HG02623 (cell line): ENCODE data around the gene STX12.

Experiments used
- ATAC-seq: cut with Tn5 transposase; IDR thresholded peaks from one replicate; pipeline ENCODE4 v1.9.1; 2021; ENCODE audit warnings: moderate library complexity; ENCODE audit not compliant: unreplicated experiment

STX12 gene

DNA sequence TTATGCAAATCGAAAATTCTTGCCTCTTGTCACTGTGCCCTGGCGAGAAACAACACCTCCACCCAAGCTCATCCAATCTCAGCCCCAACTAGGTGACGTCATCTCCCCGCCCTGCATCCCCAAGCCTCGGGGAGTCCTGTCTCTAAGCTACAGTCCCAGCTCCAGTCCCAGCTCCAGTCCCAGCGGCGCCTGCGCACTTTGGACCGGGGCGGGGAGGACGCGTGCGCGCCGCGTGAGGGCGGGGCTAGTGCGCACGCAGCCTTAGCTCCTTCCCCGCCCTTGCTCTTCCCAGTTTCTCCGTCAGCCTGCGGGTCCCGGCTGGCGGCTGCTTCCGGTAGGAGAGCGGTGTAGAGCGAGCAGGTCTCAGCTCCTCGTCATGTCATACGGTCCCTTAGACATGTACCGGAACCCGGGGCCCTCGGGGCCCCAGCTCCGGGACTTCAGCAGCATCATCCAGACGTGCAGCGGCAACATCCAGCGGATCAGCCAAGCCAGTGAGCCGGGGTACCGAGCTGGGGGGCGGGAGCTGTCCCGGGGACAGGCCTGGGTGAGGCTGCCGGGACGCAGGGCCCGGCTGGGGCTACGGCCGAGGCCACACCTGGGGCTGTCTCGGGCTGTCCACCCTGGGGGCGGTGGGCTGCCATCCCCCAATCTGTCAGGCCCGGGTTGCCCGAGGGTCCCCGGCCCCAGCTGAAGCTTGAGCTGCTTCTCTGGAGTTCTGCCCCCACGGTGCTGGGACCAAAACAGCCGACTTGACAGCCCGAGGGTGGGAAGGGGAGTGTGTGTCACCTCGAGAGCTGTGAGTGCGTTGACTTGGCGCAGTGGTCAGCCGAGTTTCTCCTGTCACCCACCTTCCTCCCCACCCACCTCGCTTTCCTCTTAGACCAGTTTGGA is at the start of gene STX12:
Gene STX12 (plus strand): TSS at position 288 of the 894 bp plus-strand sequence. CDS start 89 bp downstream, at position 377.
- ATAC-seq: peak; percentile 90

DNA sequence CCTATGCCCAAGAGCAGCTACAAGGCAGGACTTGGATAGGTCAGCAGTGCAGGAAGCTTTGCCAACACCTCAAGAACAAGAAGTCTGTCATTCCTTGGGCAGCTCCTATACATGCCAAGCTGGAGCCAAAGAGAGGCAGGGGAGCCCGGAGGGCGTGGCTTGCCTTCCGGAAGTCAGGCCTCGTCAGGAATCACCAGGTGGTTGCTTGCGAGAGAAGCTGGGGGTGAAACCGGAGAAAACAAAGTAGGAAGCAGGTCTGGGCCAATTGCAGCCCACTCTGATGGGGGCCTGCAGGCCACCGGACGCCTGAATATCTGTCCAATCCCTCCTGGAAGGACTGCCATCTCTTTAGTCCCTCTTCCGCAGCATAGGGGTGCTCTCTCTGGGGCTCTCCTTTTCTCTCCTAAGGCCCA is 48.1 kb upstream of the STX12 start:
- ATAC-seq: no peak

DNA sequence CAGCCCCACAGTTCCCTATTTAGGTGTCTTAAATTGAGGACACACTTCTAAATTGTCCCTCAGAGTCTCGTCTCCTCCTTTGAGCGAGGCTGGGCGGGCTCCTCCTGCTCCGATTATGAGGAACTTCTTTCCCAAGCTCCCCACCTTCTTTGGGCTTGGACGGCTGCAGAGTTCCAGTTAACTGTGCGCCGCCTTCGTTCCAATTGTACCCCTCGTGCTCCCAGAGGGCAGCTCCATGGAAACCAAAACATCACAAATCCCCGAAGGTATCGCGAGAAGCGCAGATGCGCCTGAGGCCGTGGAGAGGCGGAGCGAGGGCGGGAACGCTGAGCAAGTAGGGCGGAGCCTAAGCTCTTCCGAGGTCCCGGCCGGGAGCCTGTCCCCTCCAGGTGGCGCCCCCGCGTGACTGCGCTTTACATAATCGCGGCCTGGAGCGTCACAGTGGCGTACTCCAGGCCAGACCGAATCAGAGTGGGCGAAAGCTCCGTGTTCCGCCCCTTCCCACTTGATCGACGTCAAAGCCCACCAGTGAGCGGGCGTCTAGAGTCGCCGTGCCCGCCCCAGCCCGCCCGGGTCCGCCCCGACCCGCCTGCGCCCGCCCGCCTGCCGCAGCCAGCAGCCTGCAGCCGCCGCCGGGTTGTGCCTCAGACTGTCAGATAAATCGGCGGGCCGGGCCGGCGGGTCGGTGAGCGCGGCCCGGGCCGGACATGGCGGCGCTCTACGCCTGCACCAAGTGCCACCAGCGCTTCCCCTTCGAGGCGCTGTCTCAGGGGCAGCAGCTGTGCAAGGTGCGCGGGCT is 47.4 kb upstream of the STX12 start, which contains the start of gene FAM76A:
Gene FAM76A (plus strand): TSS at position 588 of the 799 bp plus-strand sequence. CDS start 120 bp downstream, at position 708.
- ATAC-seq: peak; percentile 92

DNA sequence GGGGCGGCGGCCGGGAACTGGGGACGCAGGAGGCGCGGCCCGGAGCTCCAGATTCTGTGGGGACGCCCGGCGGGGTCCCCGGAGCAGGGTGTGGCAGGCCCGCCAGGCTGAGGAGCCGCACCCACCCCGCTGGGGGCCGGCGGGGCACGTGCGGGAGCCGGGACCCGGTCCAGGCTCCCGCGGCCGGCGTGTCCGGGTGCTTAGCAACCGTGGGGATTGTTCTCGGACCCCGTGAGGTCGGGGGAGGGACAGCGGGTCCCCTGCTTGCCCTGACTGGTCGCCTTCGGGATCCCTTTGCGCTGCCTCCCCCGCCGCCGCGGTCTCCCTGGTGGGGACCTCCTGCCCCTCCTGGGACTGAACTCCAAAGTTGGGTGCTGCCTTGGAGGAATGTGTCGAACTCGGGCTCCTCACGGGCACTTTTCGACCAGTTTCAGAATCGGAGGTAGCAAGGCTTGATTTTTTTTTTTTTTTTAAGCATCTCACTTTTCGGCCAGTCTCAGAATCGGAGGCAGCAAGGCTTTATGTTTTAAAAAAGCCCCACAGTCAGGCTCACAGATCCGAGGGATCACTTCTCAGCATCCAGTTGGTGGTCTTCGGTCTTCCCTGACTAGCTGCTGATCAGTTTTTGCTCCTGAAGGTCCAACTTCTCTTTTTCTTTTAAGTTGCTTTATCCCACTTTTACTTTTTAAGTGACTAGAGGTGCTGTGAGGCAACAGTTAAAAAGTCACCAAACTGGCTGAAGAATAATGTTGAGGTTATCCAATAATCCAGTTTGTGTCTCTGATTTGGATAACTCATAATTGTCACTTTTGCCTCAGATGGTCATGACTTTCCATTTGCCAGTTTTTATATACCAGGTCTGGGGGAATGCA is 46.6 kb upstream of the STX12 start:
- peak; percentile 21 for ATAC-seq

DNA sequence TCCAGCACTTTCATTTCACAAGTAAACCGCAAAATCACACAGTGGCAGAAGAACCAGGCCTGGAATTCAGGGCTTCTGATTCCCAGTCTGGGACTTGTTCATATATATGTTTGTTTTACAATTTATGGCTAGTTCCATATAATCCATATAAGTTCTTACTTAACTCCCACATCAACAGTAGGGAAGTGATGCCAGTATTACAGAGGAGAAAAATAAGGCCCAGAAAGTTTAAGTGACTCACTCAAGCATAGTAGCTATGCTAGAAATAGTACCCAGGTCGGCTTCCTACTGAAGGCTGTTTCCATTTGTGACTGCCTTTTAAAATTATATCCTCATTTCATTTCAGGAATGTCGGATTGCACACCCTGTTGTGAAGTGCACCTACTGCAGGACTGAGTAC is 45.9 kb upstream of the STX12 start:
- ATAC-seq: no peak

DNA sequence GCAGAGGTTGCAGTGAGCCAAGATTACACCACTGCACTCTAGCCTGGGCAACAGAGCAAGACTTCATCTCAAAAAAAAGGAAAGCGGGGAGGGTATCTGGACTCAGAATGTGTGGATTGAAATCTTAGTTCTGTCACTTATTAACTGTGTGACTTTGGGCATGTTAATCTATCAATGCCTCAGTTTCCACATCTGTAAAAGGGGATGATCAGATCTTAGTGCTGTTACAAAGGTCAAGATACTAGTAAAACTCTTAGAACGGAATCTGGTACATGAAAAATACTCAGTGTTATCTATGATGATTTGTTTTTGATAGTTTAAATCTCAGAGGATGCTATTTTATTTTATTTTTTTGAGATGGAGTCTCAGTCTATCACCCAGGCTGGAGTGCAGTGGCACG is 36.8 kb upstream of the STX12 start:
- ATAC-seq: no peak

DNA sequence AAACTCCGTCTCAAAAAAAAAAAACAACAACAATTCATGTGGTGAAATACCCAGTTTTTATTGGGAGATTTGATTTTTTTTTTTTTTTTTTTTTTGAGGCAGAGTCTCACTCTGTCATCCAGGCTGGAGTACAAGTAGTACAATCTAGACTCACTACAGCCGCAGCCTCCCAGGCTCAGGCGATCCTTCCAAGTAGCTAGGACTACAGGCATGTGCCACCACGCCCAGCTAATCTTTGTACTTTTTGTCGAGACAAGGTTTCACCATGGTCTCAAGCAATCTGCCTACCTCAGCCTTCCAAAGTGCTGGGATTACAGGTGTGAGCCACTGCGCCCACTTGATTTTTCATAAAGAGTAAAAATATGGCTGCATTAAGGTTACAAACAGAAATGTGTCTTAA is 31.9 kb upstream of the STX12 start:
- no peak for ATAC-seq

DNA sequence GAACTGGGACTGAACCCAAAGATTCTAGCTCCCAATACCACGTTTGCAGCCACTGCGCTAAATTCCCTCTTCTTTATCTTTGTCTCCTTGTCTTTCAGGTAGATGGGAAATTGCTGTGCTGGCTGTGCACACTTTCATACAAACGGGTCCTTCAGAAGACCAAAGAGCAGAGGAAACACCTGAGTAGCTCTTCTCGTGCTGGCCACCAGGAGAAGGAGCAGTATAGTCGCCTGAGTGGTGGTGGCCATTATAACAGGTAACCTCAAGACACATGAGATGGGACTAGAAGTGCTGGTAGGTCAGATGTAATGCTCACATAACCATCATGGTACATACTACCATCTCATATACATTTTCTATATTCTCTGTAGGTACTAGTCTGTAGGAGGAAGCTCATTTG is 28.5 kb upstream of the STX12 start:
- no peak for ATAC-seq

DNA sequence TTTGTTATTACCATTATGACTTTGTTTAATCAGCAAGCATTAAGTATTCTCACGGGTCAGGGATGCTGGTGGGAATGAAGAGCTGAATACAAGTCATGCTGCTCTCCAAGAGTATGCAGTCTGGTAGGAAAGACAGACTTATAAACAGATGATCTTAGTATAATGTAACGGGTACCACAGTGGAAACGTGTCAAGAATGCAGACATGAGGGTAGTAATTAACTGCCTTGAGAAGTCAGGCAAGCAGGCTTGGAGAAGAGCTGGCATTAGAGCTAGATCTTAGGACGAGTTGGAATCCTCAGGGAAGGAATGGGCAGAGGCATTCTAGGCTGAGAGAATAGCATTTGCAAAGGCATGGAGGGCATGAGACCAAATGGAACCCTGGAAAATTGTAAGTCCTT is 27.6 kb upstream of the STX12 start:
- no peak for ATAC-seq

DNA sequence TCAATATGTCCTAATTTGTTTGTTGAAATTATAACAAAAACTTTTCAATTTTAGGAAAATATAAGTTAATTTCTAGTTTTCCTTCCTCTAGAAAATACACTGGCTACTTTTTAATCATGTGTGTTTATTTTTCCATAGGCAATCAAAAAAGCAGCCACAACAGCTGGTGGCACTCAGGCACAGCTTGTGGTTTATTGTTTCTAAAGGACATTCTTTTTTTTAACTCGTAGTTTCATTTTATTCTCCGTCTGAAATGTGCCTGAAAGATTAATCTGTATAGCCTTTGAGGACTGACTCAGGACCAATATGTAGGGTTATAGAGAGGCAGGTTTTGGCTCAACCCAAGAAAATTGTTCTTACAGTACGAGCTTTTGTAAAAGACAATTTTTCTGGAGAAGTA is 20.7 kb upstream of the STX12 start:
- no peak for ATAC-seq

DNA sequence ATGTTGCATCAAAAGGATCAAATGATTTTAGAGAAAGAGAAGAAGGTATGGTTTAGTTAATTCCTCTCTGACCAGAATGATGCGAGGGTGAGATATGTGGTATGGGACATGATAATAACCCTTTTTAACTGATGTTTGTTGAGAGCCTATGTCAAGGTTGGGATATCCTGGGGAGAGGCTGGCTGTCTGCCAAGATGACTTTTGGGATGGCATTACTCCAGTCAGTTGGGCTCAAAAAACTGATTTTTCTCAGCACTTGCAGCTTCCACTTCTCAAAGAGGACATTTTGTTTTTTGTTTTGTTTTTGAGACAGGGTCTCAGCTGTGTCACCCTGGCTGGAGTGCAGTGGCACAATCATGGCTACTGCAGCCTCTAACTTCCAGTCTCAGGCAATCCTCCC is 17.7 kb upstream of the STX12 start:
- no peak for ATAC-seq

DNA sequence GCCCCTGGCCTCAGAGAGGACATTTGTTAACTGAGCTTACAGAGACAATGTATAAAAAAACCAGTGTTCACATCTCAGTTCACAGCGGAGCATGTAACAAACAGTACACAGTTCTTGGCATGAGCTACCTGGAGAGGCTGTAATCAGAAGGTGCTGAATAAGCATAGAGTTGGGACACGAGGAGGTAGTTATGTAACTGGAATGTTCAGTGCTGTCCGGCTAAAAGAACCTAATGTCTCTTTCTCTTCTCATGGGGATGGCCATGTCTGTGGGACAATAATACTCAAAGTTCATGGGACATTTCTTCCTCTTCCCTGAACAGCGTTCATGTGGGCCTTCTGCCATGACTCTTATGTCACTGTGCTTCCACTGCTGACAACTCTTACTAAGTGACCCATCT is 17.2 kb upstream of the STX12 start:
- ATAC-seq: no peak

DNA sequence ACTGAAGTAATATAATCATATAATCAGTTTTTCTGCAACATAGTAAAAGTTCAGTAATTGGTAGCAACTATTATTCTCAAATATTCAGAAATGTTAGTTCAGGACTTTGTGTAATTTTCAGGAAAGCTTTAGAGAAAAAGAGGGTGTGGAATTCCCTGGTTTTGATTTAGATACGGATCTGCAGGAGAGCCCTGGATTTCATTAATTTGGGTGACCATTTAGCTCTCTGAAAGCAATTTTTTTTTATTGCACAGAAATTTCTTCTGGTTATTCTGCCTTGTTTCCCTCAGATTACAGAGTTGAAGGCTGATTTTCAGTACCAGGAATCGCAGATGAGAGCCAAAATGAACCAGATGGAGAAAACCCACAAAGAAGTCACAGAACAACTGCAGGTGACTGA is 13.8 kb upstream of the STX12 start:
- no peak for ATAC-seq

DNA sequence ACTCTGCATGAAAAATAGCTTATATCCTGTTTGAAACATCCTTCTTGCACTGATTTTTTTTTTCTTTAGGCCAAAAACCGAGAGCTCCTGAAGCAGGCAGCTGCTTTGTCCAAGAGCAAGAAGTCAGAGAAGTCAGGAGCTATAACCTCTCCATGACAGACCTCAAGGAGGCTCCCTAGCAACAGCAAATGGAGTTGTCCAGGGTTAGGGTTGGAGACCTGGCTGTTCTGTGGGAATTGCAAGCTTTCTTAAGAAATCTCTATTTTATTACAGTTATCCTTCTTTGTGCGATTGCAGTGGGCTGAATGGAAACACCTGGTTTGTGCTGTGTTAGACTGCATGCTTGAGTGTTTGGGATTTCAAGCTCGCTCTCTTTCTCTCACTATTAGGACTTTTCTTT is 12.6 kb upstream of the STX12 start:
- ATAC-seq: no peak

DNA sequence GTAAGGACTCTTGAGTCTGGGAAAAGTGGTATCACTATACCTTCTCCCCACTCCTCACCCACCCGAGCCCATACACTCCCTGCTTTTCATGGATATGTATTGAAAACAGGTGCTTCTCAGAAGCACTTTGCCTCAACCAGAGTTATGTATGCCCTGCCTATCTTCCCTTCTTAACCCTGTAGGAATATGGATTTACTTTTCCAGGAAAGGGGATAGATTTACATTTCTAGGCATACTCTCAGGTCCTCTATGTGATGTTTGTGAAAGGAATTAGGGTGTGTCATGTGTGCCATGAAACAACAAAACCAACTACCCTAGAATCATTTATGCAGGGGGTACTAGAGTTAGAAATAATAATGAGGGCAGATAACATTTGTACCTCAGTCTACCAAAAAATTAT is 11.0 kb upstream of the STX12 start:
- ATAC-seq: no peak

DNA sequence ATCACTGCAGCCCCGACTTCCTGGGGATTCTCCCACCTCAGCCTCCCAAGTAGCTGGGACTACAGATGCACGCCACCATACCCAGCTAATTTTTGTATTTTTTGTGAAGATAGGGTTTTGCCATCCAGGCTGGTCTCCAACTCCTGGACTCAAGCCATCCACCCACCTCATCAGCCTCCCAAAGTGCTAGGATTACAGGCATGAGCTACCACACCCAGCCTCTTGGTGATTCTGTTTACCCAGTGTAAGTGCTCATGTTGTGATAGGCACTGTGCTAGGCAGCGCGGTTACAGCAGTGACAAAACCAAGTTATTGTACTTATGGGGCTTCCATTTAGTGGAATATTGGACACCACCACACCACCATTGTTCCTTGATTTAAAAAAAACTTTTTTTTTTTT is 9.7 kb upstream of the STX12 start:
- ATAC-seq: no peak

DNA sequence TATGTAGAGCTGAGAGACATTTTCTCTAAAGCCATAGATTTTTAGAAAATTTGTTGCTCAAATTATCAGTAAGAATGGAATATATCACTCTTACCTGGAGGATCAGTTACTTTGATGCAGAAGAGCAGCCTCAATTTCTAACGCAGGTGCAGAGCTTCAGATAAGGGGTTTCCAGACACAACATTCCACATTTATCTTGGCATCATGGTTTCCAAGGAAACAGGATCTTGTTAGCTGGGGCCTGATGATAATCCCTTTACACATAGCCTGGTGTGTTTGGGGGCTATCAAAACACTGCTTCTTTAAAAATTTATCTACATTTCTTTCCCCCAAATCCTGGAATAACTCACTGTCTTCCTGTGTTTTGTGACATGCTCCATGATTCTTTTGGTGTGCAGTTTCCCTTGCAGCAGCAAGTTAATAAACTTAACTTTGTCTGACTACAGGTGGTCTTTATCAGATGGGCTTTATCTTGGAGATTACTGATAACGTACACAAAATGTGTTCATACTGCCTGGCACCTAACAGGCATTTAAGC is 2.7 kb upstream of the STX12 start:
- no peak for ATAC-seq

DNA sequence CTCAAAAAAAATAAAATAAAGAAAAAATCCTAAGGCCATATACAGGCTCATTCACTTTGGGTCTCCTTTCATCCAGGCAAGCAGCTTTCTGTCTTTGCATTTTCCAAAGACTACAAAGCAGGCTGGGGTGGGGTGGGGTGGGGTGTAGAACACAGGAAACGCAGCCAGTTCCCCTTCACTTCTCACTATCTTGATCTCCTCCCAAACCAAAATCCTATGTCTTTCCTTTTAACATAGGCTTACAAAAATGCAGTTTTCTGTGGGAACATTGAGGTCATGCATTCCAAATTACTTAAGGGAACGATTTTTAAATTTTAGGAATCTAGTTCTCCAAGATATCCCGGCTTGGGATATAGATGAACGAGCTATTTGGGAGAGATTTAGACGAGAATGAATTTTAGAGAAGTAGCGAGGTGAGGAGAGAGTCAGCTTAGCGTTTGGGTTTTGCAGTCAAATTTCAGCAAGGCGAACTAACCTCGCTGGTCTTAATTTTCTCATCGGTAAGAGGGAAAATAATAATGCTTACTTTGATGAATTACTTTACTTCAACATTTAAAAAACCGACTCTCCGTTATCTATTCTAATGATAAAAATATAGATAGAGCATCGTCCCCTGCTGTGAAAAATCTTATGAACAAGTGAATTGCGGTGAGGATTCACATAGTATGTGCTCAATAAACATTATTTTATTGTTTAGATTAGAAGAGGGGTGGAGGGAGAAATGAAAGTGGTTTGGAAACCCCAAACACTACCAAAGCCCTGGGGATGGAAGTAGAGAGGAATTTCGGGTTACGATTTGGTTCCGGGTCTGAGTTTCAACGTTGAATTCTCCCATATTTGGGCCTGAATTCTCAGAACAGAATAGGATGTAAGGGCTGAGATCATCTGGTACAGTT is 735 bp upstream of the STX12 start:
- ATAC-seq: no peak

DNA sequence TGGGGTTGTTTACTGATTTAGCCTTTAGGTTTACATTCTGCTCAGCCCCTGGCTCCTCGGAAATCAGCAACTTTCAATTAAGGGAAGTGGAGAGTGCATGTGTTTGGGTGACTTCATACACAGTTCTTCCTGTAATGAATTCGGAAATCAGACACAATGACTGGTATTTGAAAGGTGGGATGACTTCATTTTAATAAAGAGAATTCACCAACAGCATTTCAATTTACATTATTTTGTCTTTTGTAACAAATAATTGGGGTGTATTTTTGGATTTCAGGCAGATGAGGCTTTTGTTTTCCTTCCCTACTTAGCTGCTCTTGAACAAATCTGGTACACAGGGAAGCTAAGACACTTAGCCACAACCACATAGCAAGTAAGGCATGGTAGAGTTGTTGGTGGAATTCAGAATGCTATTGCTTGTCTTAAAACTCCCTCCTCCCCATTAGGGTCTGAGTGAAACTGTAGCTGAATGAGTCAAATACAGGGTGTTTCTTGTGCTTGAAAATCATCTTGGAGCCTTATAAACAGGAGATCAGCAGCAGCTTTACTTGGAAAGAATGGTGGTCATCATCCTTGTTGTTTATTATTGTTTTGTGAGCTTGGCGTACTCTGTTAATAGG is 917 bp downstream of the STX12 start:
- no peak for ATAC-seq
